GM19193 (cell line): ENCODE results near the gene TNC.

Experiments
- POLR2A ChIP-seq: IDR thresholded peaks from 4 replicates; pipeline ENCODE4 v1.6.1; 2011; ENCODE audit not compliant: insufficient read depth, insufficient read length; ENCODE audit errors: extremely low read depth

TNC gene

DNA sequence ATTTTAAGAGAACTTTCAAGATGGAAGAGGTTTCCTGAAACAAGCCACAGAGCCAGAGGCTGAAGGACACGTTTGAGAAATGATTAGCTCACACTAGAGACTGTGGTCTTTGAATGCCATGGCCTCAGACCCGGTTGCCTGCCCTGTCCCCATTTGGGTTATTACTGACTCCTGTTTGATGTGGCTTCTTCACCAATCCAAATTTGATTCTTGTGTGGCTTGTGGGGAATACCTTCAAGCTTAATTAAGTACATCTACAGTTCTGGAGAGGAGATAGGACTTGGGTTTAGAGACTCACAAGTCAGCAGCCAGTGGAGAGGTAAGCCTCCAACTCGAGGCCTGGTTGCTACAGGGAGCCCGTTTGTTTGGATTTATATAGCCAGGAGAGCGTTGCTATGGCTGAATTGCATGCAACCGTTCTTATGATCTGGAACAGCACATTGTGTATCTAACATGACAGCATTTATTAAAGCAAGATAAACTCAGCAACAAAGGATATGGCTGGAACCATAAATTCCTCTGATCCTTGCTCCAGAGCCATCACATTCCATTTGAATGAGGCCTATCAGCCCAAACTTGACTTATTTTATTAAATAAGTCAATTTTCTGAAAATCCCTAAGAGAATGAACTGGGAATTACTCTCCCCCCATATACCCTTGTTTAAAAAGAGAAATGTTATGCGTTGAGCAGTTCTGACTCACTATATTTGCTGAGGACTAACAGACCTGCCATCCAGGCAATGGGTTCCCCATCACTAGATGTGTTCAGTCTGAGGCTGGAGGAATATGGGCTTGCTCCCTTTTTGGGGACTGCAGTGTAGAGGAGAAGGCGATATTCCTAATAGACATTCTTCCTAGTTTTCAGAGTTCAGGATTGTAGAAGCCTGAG, 99.2 kb downstream of the TNC start:
- no peak for TF ChIP-seq POLR2A

DNA sequence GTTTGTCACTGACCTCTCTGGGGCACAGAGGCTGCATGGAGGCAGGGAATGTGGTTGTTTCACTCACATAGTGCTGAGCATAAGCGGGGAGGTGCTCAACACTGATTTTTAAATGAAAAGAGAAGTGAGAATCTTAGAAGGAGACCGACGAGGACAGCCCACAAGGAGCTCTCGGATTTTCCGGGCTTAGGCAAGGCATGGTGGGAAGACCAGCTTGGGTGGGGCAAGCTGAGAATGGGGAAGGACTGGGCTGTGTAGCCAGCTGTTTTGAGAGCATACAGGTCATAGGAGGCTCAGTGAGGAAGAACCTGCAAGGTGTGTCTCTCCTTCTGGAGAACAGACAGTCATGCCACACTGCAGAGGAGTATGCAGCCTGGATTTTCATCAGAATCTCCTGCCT, 101.6 kb downstream of the TNC start:
- TF ChIP-seq POLR2A = no peak

- no peak for TF ChIP-seq POLR2A
These were observed 102.8 kb downstream of the TNC start for GRCh38 chr9:115015018-115015635.

GRCh38 chr9:115014438-115014837, 103.5 kb downstream of the TNC start:
- no peak for TF ChIP-seq POLR2A

- TF ChIP-seq POLR2A = no peak
These were observed 104.0 kb downstream of the TNC start for GRCh38 chr9:115013998-115014397.

DNA sequence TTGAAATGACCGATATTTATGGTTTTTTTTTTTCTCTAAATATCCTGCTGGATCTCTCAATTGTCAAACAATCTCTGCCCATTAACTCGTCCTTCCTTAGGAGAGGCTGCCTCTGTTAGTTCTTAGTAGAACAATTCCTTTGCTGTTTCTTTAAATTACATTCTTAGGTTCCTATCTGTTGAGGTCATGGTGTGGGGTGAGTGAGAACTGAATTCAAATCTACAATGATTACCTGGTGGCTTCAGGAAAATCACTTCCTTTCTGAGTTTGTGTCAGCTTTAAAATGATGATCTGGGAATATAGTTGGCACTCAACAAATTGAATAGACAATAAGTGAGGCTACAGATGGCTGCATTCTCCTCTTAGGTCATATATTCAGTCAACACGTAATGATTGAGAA, 105.5 kb downstream of the TNC start:
- TF ChIP-seq POLR2A = no peak

GRCh38 chr9:115010874-115011273, 107.1 kb downstream of the TNC start:
- no peak for TF ChIP-seq POLR2A

GRCh38 chr9:115008536-115009270, 109.3 kb downstream of the TNC start:
- TF ChIP-seq POLR2A = no peak

- no peak for TF ChIP-seq POLR2A
These were observed 111.3 kb downstream of the TNC start for GRCh38 chr9:115006660-115007059.

GRCh38 chr9:115005322-115005721, 112.6 kb downstream of the TNC start:
- TF ChIP-seq POLR2A = no peak

- no peak for TF ChIP-seq POLR2A
These were observed 113.4 kb downstream of the TNC start for GRCh38 chr9:115004545-115004944.

DNA sequence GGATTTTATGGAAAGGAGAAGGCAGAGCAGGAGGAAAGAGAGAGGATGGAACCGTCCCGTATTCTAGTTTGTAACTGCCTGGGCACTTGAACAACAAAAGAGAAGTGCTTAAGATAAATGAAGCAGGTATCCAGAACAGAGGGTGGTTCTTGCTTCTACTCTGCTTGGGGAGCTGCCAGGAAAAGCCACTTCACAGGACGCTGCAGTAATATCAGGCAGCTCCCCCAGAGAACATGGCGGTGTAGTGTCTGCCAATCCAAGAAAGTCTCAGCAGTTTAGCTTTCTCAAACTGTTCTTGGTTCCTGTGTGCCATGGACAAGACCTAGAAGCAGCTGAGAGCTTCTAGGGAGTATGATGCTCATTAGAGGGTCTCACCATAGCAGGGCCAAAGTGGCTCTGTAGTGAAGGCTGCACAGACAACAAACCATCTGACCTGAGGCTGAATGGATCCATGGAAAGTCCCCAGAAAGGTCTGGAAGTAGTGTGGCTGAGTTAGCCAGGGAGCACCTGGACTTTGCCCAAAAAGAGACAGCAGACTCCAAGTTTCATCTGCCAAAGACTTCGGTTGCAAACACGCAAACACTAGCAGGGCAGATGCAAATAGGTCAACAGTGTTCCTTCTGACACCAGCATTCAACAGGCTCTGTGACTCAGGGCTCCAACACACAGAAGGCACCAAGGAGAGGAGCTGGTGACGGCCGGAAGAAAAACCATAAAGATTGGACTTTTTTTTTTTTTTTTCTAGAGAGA, 115.4 kb downstream of the TNC start:
- TF ChIP-seq POLR2A = no peak

- TF ChIP-seq POLR2A = no peak
These were observed 117.7 kb downstream of the TNC start for GRCh38 chr9:115000217-115000639.

DNA sequence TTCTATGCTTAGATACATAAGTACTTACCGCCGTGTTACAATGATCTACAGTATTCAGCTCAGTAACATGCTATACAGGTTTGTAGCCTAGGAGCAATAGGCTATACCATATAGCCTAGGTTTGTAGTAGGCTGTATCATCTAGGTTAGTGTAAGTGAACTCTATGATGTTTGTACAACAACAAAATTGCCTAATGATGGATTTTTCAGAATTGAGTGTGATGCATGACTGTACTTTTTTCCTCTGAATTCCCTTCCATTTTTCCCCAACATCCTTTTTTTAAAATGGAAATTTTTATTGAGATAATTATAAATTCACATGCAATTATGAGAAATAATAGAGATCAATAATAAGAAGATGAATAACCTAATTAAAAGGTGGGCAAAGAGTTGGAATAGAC, 119.6 kb downstream of the TNC start:
- TF ChIP-seq POLR2A = no peak
